ENCODE results near the gene OPCML.

The OPCML gene

GRCh38 chr11:133500936-133501335, 31.4 kb downstream of the OPCML start:
- Histone ChIP-seq H3K27me3 (ENCODE audit: control insufficient read depth, insufficient read depth, low read length) (no peaks in the 10 kb centered on the region), H3K9ac (ENCODE audit: low read depth, low read length) (no peak overlapping the region), H3K36me3 (ENCODE audit: control insufficient read depth, insufficient read depth, low read length) (no peaks in the 10 kb centered on the region), H3K4me3 (ENCODE audit: low read depth, low read length) (no peak overlapping the region), H3K4me1 (ENCODE audit: control insufficient read depth, insufficient read depth, low read length) (peaks cover 6% of the 10 kb centered on the region), H3K9me3 (ENCODE audit: control insufficient read depth, insufficient read depth, low read length) (no peaks in the 10 kb centered on the region)

- H3K4me3 ChIP-seq (ENCODE audit: low read depth, low read length): no peak overlapping the region
- no peaks in the 10 kb centered on the region for H3K9me3 ChIP-seq (ENCODE audit: control insufficient read depth, insufficient read depth, low read length)
- no peak overlapping the region for H3K9ac ChIP-seq (ENCODE audit: low read depth, low read length)
- H3K4me1 ChIP-seq (ENCODE audit: control insufficient read depth, insufficient read depth, low read length): peaks cover 1% of the 10 kb centered on the region
- H3K36me3 ChIP-seq (ENCODE audit: control insufficient read depth, insufficient read depth, low read length): no peaks in the 10 kb centered on the region
- H3K27me3 ChIP-seq (ENCODE audit: control insufficient read depth, insufficient read depth, low read length): no peaks in the 10 kb centered on the region
These were observed 31.9 kb downstream of the OPCML start for GRCh38 chr11:133500435-133500834.

- Histone ChIP-seq H3K9me3 (ENCODE audit: control insufficient read depth, insufficient read depth, low read length) (no peaks in the 10 kb centered on the region), H3K36me3 (ENCODE audit: control insufficient read depth, insufficient read depth, low read length) (no peaks in the 10 kb centered on the region), H3K27me3 (ENCODE audit: control insufficient read depth, insufficient read depth, low read length) (no peaks in the 10 kb centered on the region), H3K9ac (ENCODE audit: low read depth, low read length) (no peak overlapping the region), H3K4me1 (ENCODE audit: control insufficient read depth, insufficient read depth, low read length) (no peaks in the 10 kb centered on the region), H3K4me3 (ENCODE audit: low read depth, low read length) (no peak overlapping the region)
These were observed 33.3 kb downstream of the OPCML start for GRCh38 chr11:133498969-133499368.

- H3K9me3 ChIP-seq (ENCODE audit: control insufficient read depth, insufficient read depth, low read length): no peaks in the 10 kb centered on the region
- no peaks in the 10 kb centered on the region for H3K4me1 ChIP-seq (ENCODE audit: control insufficient read depth, insufficient read depth, low read length)
- H3K27me3 ChIP-seq (ENCODE audit: control insufficient read depth, insufficient read depth, low read length): no peaks in the 10 kb centered on the region
- no peak overlapping the region for H3K9ac ChIP-seq (ENCODE audit: low read depth, low read length)
- H3K4me3 ChIP-seq (ENCODE audit: low read depth, low read length): no peak overlapping the region
- H3K36me3 ChIP-seq (ENCODE audit: control insufficient read depth, insufficient read depth, low read length): no peaks in the 10 kb centered on the region
These were observed 34.7 kb downstream of the OPCML start for GRCh38 chr11:133497477-133498140.

- H3K4me3 ChIP-seq (ENCODE audit: low read depth, low read length): no peak overlapping the region
- H3K36me3 ChIP-seq (ENCODE audit: control insufficient read depth, insufficient read depth, low read length): no peaks in the 10 kb centered on the region
- no peak overlapping the region for H3K9ac ChIP-seq (ENCODE audit: low read depth, low read length)
- H3K4me1 ChIP-seq (ENCODE audit: control insufficient read depth, insufficient read depth, low read length): no peaks in the 10 kb centered on the region
- no peaks in the 10 kb centered on the region for H3K27me3 ChIP-seq (ENCODE audit: control insufficient read depth, insufficient read depth, low read length)
- H3K9me3 ChIP-seq (ENCODE audit: control insufficient read depth, insufficient read depth, low read length): no peaks in the 10 kb centered on the region
These were observed 39.4 kb downstream of the OPCML start for GRCh38 chr11:133492895-133493294.

GRCh38 chr11:133491680-133492383, 40.5 kb downstream of the OPCML start:
- no peaks in the 10 kb centered on the region for H3K27me3 ChIP-seq (ENCODE audit: control insufficient read depth, insufficient read depth, low read length)
- no peak overlapping the region for H3K4me3 ChIP-seq (ENCODE audit: low read depth, low read length)
- no peaks in the 10 kb centered on the region for H3K36me3 ChIP-seq (ENCODE audit: control insufficient read depth, insufficient read depth, low read length)
- no peaks in the 10 kb centered on the region for H3K4me1 ChIP-seq (ENCODE audit: control insufficient read depth, insufficient read depth, low read length)
- H3K9me3 ChIP-seq (ENCODE audit: control insufficient read depth, insufficient read depth, low read length): no peaks in the 10 kb centered on the region
- no peak overlapping the region for H3K9ac ChIP-seq (ENCODE audit: low read depth, low read length)

GRCh38 chr11:133480722-133481121, 51.6 kb downstream of the OPCML start:
- Histone ChIP-seq H3K4me3 (ENCODE audit: low read depth, low read length) (no peak overlapping the region), H3K9me3 (ENCODE audit: control insufficient read depth, insufficient read depth, low read length) (no peaks in the 10 kb centered on the region), H3K9ac (ENCODE audit: low read depth, low read length) (no peak overlapping the region), H3K36me3 (ENCODE audit: control insufficient read depth, insufficient read depth, low read length) (no peaks in the 10 kb centered on the region), H3K4me1 (ENCODE audit: control insufficient read depth, insufficient read depth, low read length) (no peaks in the 10 kb centered on the region), H3K27me3 (ENCODE audit: control insufficient read depth, insufficient read depth, low read length) (no peaks in the 10 kb centered on the region)

- no peaks in the 10 kb centered on the region for H3K36me3 ChIP-seq (ENCODE audit: control insufficient read depth, insufficient read depth, low read length)
- no peaks in the 10 kb centered on the region for H3K4me1 ChIP-seq (ENCODE audit: control insufficient read depth, insufficient read depth, low read length)
- H3K9me3 ChIP-seq (ENCODE audit: control insufficient read depth, insufficient read depth, low read length): no peaks in the 10 kb centered on the region
- no peaks in the 10 kb centered on the region for H3K27me3 ChIP-seq (ENCODE audit: control insufficient read depth, insufficient read depth, low read length)
- H3K9ac ChIP-seq (ENCODE audit: low read depth, low read length): no peak overlapping the region
- no peak overlapping the region for H3K4me3 ChIP-seq (ENCODE audit: low read depth, low read length)
These were observed 53.1 kb downstream of the OPCML start for GRCh38 chr11:133479209-133479608.

- no peaks in the 10 kb centered on the region for H3K27me3 ChIP-seq (ENCODE audit: control insufficient read depth, insufficient read depth, low read length)
- H3K4me1 ChIP-seq (ENCODE audit: control insufficient read depth, insufficient read depth, low read length): no peaks in the 10 kb centered on the region
- no peak overlapping the region for H3K9ac ChIP-seq (ENCODE audit: low read depth, low read length)
- H3K36me3 ChIP-seq (ENCODE audit: control insufficient read depth, insufficient read depth, low read length): no peaks in the 10 kb centered on the region
- no peaks in the 10 kb centered on the region for H3K9me3 ChIP-seq (ENCODE audit: control insufficient read depth, insufficient read depth, low read length)
- no peak overlapping the region for H3K4me3 ChIP-seq (ENCODE audit: low read depth, low read length)
These were observed 55.1 kb downstream of the OPCML start for GRCh38 chr11:133477251-133477625.

- H3K9me3 ChIP-seq (ENCODE audit: control insufficient read depth, insufficient read depth, low read length): no peaks in the 10 kb centered on the region
- H3K4me3 ChIP-seq (ENCODE audit: low read depth, low read length): no peak overlapping the region
- no peak overlapping the region for H3K9ac ChIP-seq (ENCODE audit: low read depth, low read length)
- H3K4me1 ChIP-seq (ENCODE audit: control insufficient read depth, insufficient read depth, low read length): no peaks in the 10 kb centered on the region
- H3K27me3 ChIP-seq (ENCODE audit: control insufficient read depth, insufficient read depth, low read length): no peaks in the 10 kb centered on the region
- no peaks in the 10 kb centered on the region for H3K36me3 ChIP-seq (ENCODE audit: control insufficient read depth, insufficient read depth, low read length)
These were observed 55.6 kb downstream of the OPCML start for GRCh38 chr11:133476570-133477250.

GRCh38 chr11:133474461-133474860, 57.8 kb downstream of the OPCML start:
- H3K36me3 ChIP-seq (ENCODE audit: control insufficient read depth, insufficient read depth, low read length): no peaks in the 10 kb centered on the region
- no peaks in the 10 kb centered on the region for H3K9me3 ChIP-seq (ENCODE audit: control insufficient read depth, insufficient read depth, low read length)
- no peaks in the 10 kb centered on the region for H3K4me1 ChIP-seq (ENCODE audit: control insufficient read depth, insufficient read depth, low read length)
- H3K4me3 ChIP-seq (ENCODE audit: low read depth, low read length): no peak overlapping the region
- no peaks in the 10 kb centered on the region for H3K27me3 ChIP-seq (ENCODE audit: control insufficient read depth, insufficient read depth, low read length)
- no peak overlapping the region for H3K9ac ChIP-seq (ENCODE audit: low read depth, low read length)

GRCh38 chr11:133467686-133468085, 64.6 kb downstream of the OPCML start:
- H3K27me3 ChIP-seq (ENCODE audit: control insufficient read depth, insufficient read depth, low read length): no peaks in the 10 kb centered on the region
- no peak overlapping the region for H3K4me3 ChIP-seq (ENCODE audit: low read depth, low read length)
- no peaks in the 10 kb centered on the region for H3K9me3 ChIP-seq (ENCODE audit: control insufficient read depth, insufficient read depth, low read length)
- no peak overlapping the region for H3K9ac ChIP-seq (ENCODE audit: low read depth, low read length)
- H3K36me3 ChIP-seq (ENCODE audit: control insufficient read depth, insufficient read depth, low read length): no peaks in the 10 kb centered on the region
- H3K4me1 ChIP-seq (ENCODE audit: control insufficient read depth, insufficient read depth, low read length): no peaks in the 10 kb centered on the region
